Stomach (tissue), 9 donors: Measurements from ENCODE around the gene ATP5F1B. TPM values are rescaled to one million over a fixed set of nuclear protein-coding genes. Genes with fewer than 3 reads are reported as not detected.

Experiments used
- DNase-seq, 2 donors: peaks; one replicate each; pipeline versions ENCODE4 v3.0.0 to v3.0.0-alpha.2; 2013 to 2019
- H3K27ac ChIP-seq, 5 donors: fragments of 200-600 bp in 4 of 5; sonication (generic) in 4 of 5; one replicate each; pipeline ENCODE4 v1.5.1; 2013 to 2019; ENCODE audit warnings: mild to moderate bottlenecking in 1 of 5, moderate library complexity in 1 of 5
- H3K27me3 ChIP-seq, 3 donors: fragments of 200-600 bp; sonication (generic); one replicate each; pipeline ENCODE4 v1.5.1; 2017 to 2019; ENCODE audit warnings: mixed run types in 1 of 3
- H3K36me3 ChIP-seq, 4 donors: fragments of 200-600 bp; sonication (generic); 1 replicate in 3 of 4; 2 replicates in 1 of 4; pipeline ENCODE4 v1.5.1; 2016 to 2019
- H3K4me1 ChIP-seq, 4 donors: fragments of 200-600 bp; sonication (generic); one replicate each; pipeline ENCODE4 v1.5.1; 2016 to 2019
- H3K4me3 ChIP-seq, 4 donors: fragments of 200-600 bp; sonication (generic) in 3 of 4; one replicate each; pipeline ENCODE4 v1.5.1; 2016 to 2019; ENCODE audit warnings: mild to moderate bottlenecking in 1 of 4
- H3K9me3 ChIP-seq, 4 donors: fragments of 200-600 bp; sonication (generic); one replicate each; pipeline ENCODE4 v1.5.1; 2016 to 2019
- EP300 ChIP-seq: sonication (generic); formaldehyde crosslinking; IDR thresholded peaks from one replicate; pipeline ENCODE4 v1.6.1; 2017; ENCODE audit warnings: antibody characterized with exemption
- POLR2A ChIP-seq, 4 donors: fragments of 450-650 bp; IDR thresholded peaks; one replicate each; pipeline ENCODE4 v1.6.1; 2016; ENCODE audit warnings: antibody characterized with exemption in 4 of 4, control low read depth in 2 of 4, mild to moderate bottlenecking in 1 of 4, moderate library complexity in 1 of 4
- POLR2AphosphoS5 ChIP-seq, 3 donors: sonication (generic); formaldehyde crosslinking; IDR thresholded peaks; one replicate each; pipeline ENCODE4 v1.6.1; 2016; ENCODE audit warnings: antibody characterized with exemption in 3 of 3
- WGBS, 5 donors: extraction: QIAGEN DNeasy Blood & Tissue Kit in 3 of 5; methylation state at CpG; one replicate each; pipeline versions ENCODE4 v1.1.5 to v1.1.7; 2013 to 2018; 5-methylcytosine and 5-hydroxymethylcytosine counted together
- intact Hi-C: fragments of 100-400 bp; cut with DNase I; formaldehyde crosslinking; loops from one replicate; pipeline ENCODE4 v1.15.1; 2023; ENCODE audit warnings: low total_unique reads
- polyA plus RNA-seq, 3 donors: library from polyadenylated mRNA; stranded (reverse); fragments of 200-250 nt; gene quantifications; one replicate each; pipeline ENCODE4 v1.2.3, GENCODE V29; 2013
- total RNA-seq, 5 donors: library from RNA; depleted of rRNA; stranded (reverse); fragments of >200 nt; gene quantifications; one replicate each; pipeline versions ENCODE4 v1.1.0 to v1.2.3, GENCODE V29; 2014 to 2016
- TF ChIP-seq, protein P1 (sequence below), 7 experiments: fragments of 450-650 bp in 4 of 7; fragments of 200-600 bp in 3 of 7; sonication (generic) in 3 of 7; IDR thresholded peaks; one replicate each; pipeline ENCODE4 v1.5.1; 2016 to 2019; ENCODE audit warnings: antibody characterized with exemption in 7 of 7, control low read depth in 2 of 7, mild to moderate bottlenecking in 1 of 7
- donor health status: healthy with polysubstance abuse.
- donor health status: Bipolar disorder and iron deficiency.
- donor health status: healthy.

ATP5F1B gene
- total and polyA plus RNA-seq, 8 donors, result 183 to 604 (median 478) TPM

DNA sequence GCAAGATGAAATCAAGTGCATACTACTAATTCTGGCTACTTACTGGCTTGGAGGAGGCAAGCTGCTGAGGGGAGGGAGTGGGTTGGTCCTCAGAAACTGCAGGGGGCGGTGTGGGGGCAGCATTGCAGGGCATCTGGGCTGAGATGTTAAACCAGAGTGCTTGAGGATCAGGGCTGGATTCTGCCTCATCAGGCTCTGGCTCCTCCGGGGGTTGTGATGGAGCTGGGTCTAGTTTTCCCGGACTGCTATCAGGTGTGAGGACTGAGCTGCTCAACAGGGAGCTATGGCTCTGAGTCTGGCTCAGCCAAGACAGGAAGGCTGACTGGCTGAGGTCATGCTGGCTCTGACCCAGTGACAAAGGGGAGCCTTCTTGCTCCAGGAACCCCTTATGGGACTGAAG lies 44.3 kb downstream of the ATP5F1B start:
- no peaks in the 10 kb centered on the region for H3K4me1 ChIP-seq
- H3K9me3 ChIP-seq, result no peaks in the 10 kb centered on the region
- 74 to 85% (median 77%) methylated on average over 3 of the region's 3 CpGs for WGBS, 5 donors
- no peak overlapping the region for H3K4me3 ChIP-seq
- no peak overlapping the region for H3K27ac ChIP-seq
- peaks cover 94 to 100% (median 100%) of the 10 kb centered on the region in 4 donors for H3K36me3 ChIP-seq
- intact Hi-C loops, result no loop called here
- no peaks in the 10 kb centered on the region for H3K27me3 ChIP-seq
- TF ChIP-seq EP300, result no peak
- TF ChIP-seq, protein P1, sequence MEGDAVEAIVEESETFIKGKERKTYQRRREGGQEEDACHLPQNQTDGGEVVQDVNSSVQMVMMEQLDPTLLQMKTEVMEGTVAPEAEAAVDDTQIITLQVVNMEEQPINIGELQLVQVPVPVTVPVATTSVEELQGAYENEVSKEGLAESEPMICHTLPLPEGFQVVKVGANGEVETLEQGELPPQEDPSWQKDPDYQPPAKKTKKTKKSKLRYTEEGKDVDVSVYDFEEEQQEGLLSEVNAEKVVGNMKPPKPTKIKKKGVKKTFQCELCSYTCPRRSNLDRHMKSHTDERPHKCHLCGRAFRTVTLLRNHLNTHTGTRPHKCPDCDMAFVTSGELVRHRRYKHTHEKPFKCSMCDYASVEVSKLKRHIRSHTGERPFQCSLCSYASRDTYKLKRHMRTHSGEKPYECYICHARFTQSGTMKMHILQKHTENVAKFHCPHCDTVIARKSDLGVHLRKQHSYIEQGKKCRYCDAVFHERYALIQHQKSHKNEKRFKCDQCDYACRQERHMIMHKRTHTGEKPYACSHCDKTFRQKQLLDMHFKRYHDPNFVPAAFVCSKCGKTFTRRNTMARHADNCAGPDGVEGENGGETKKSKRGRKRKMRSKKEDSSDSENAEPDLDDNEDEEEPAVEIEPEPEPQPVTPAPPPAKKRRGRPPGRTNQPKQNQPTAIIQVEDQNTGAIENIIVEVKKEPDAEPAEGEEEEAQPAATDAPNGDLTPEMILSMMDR (IDR thresholded peaks at IDR 0.05), result peak in 1 of 7 experiments; percentile 4
- peak in 1 of 2 donors; percentile 28 for DNase-seq

DNA sequence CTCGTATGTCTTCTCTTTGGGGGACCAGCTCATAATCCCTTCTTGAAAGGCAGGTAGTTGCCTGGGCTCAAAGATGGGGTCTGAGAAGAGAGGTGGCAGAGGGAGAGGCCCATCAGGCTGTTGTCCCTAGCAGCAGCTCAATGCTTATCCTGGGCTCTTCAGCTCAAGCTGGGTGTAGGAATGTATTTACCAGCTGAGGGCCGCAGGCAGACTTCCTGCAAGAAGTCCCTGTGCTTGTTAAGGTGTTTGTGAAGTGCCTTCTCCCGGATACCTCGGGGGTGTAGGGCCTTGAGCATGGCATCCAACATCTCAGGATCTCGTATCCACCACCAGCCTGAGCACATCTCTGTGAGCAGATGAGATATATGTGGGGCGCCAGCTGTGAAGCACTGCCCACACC lies 45.0 kb downstream of the ATP5F1B start:
- TF ChIP-seq POLR2A (IDR thresholded peaks at IDR 0.05) (no peak), EP300 (no peak), POLR2AphosphoS5 (IDR thresholded peaks at IDR 0.05) (no peak)
- TF ChIP-seq, protein P1 (IDR thresholded peaks at IDR 0.05), result no peak
- intact Hi-C loops, result no loop called here
- Histone ChIP-seq H3K4me3 (no peak overlapping the region), H3K27ac (no peak overlapping the region), H3K27me3 (no peaks in the 10 kb centered on the region), H3K4me1 (no peaks in the 10 kb centered on the region), H3K36me3 (peaks cover 87 to 100% (median 99%) of the 10 kb centered on the region in 4 donors), H3K9me3 (no peaks in the 10 kb centered on the region)
- no peak for DNase-seq
- WGBS, 5 donors, result 79 to 98% (median 93%) methylated on average over 5 to 6 of the region's 6 CpGs

GRCh38 chr12:56599797-56600196 lies 46.0 kb downstream of the ATP5F1B start:
- intact Hi-C loops, result no loop called here
- Histone ChIP-seq H3K36me3 (peaks cover 78 to 100% (median 97%) of the 10 kb centered on the region in 4 donors), H3K4me3 (no peak overlapping the region), H3K4me1 (no peaks in the 10 kb centered on the region), H3K27me3 (no peaks in the 10 kb centered on the region), H3K27ac (no peak overlapping the region), H3K9me3 (no peaks in the 10 kb centered on the region)
- DNase-seq, result no peak
- TF ChIP-seq EP300 (no peak), POLR2A (IDR thresholded peaks at IDR 0.05) (no peak), POLR2AphosphoS5 (IDR thresholded peaks at IDR 0.05) (no peak)
- TF ChIP-seq, protein P1 (IDR thresholded peaks at IDR 0.05), result no peak
- 93 to 97% (median 95%) methylated on average over 10 of the region's 10 CpGs for WGBS, 5 donors

- intact Hi-C loops, result no loop called here
- 87 to 97% (median 96%) methylated on average over 6 to 15 of the region's 15 CpGs for WGBS, 5 donors
- Histone ChIP-seq H3K9me3 (no peaks in the 10 kb centered on the region), H3K36me3 (peaks cover 70 to 95% (median 90%) of the 10 kb centered on the region in 4 donors), H3K4me1 (peaks cover 0 to 3% (median 0%) of the 10 kb centered on the region in 4 donors), H3K27ac (no peak overlapping the region), H3K4me3 (no peak overlapping the region), H3K27me3 (no peaks in the 10 kb centered on the region)
- TF ChIP-seq POLR2AphosphoS5 (IDR thresholded peaks at IDR 0.05), result no peak
- TF ChIP-seq, protein P1 (IDR thresholded peaks at IDR 0.05), result no peak
- TF ChIP-seq EP300, result no peak
- no peak for TF ChIP-seq POLR2A (IDR thresholded peaks at IDR 0.05)
- no peak for DNase-seq
Observed at GRCh38 chr12:56599041-56599440, 46.7 kb downstream of the ATP5F1B start.
